D721Med (cell line): ENCODE results near the gene FLNB.
A peak's percentile ranks its signal among the peaks of the same experiment; 100 is the strongest.

Experiments
- DNase-seq: peaks from one replicate; pipeline ENCODE4 v3.0.0; 2011; ENCODE audit warnings: low spot score; ENCODE audit not compliant: insufficient read length
- FAIRE-seq: peaks from 2 replicates; lab custom pipeline; 2011; peaks lifted over from hg19 to GRCh38; lab: Jason Lieb, UNC
- TF ChIP-seq, protein P1 (sequence below): IDR thresholded peaks from 2 replicates; pipeline ENCODE4 v1.5.1; 2012; ENCODE audit warnings: mild to moderate bottlenecking, control low read depth; ENCODE audit not compliant: insufficient read depth; ENCODE audit errors: missing control alignments

FLNB gene, protein sequence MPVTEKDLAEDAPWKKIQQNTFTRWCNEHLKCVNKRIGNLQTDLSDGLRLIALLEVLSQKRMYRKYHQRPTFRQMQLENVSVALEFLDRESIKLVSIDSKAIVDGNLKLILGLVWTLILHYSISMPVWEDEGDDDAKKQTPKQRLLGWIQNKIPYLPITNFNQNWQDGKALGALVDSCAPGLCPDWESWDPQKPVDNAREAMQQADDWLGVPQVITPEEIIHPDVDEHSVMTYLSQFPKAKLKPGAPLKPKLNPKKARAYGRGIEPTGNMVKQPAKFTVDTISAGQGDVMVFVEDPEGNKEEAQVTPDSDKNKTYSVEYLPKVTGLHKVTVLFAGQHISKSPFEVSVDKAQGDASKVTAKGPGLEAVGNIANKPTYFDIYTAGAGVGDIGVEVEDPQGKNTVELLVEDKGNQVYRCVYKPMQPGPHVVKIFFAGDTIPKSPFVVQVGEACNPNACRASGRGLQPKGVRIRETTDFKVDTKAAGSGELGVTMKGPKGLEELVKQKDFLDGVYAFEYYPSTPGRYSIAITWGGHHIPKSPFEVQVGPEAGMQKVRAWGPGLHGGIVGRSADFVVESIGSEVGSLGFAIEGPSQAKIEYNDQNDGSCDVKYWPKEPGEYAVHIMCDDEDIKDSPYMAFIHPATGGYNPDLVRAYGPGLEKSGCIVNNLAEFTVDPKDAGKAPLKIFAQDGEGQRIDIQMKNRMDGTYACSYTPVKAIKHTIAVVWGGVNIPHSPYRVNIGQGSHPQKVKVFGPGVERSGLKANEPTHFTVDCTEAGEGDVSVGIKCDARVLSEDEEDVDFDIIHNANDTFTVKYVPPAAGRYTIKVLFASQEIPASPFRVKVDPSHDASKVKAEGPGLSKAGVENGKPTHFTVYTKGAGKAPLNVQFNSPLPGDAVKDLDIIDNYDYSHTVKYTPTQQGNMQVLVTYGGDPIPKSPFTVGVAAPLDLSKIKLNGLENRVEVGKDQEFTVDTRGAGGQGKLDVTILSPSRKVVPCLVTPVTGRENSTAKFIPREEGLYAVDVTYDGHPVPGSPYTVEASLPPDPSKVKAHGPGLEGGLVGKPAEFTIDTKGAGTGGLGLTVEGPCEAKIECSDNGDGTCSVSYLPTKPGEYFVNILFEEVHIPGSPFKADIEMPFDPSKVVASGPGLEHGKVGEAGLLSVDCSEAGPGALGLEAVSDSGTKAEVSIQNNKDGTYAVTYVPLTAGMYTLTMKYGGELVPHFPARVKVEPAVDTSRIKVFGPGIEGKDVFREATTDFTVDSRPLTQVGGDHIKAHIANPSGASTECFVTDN (N-terminal part only)

DNA sequence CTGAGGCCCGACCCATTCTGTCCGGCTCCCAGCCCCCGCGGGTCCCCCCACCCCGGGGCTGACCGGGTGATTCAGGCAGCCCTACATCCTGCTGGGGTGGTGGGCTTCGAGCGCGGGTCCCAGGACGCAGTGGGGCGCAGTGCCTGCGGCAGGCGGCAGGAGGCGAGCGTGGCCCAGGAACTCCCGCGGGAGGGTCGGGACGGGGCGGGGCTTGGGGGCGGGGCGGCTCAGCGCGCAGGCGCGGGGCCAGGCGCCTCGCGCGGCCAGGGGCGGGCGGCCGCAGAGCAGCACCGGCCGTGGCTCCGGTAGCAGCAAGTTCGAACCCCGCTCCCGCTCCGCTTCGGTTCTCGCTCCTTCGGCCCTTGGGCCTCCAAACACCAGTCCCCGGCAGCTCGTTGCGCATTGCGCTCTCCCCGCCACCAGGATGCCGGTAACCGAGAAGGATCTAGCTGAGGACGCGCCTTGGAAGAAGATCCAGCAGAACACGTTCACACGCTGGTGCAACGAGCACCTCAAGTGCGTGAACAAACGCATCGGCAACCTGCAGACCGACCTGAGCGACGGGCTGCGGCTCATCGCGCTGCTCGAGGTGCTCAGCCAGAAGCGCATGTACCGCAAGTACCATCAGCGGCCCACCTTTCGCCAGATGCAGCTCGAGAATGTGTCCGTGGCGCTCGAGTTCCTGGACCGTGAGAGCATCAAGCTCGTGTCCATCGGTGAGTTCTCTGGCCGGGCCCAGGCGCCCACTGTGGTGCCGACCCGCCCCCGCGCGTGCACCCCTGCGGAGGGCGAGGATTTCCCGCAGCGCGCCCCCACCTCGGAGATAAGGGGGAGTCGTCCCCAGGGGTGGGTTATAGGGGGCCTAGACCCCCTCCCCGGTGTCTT is at the start of gene FLNB:
Gene FLNB, plus strand, starts transcription at position 282 of the 885 bp plus-strand sequence. Its CDS starts 143 bp downstream, at position 425.
- DNase-seq (peak; percentile 91), FAIRE-seq (no peak)
- TF ChIP-seq, protein P1, sequence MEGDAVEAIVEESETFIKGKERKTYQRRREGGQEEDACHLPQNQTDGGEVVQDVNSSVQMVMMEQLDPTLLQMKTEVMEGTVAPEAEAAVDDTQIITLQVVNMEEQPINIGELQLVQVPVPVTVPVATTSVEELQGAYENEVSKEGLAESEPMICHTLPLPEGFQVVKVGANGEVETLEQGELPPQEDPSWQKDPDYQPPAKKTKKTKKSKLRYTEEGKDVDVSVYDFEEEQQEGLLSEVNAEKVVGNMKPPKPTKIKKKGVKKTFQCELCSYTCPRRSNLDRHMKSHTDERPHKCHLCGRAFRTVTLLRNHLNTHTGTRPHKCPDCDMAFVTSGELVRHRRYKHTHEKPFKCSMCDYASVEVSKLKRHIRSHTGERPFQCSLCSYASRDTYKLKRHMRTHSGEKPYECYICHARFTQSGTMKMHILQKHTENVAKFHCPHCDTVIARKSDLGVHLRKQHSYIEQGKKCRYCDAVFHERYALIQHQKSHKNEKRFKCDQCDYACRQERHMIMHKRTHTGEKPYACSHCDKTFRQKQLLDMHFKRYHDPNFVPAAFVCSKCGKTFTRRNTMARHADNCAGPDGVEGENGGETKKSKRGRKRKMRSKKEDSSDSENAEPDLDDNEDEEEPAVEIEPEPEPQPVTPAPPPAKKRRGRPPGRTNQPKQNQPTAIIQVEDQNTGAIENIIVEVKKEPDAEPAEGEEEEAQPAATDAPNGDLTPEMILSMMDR, result peak; percentile 67

DNA sequence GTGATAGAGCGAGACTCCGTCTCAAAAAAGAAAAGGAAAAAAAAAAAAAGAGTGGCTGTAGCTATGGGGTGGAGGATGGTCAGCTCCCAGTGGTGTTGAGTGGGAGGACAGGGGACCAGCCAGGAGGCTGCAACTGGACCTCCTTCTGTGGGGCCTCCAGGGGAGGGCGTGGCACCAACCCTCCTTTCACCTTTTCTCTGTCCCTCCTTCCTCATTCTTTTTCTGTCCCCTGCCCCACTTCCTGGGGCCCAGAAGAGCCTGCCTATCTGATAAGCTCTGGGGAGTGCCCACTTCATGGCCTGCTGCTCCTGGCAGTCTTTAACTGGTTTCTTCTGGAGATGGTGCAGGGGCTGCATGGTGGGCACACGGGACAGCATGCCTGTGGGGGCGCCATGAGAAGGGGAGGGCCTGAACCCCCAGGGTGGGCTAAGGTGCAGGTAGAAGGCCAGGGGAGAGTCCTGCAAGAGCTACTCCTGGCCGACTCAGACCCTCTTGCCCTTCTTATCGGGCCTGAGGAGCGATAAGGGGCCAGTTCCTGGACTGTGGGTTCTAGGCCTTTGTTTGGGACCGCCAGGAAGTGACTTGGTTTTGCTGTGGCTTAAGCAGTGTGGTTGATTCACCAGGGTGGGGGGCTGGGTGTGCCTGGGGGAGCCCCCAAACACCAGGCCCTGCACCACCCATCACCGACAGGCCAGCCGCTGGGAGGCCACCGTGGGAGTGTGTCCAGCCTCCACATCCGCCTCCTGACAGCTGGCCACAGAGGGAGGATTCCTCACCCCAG is 49.4 kb upstream of the FLNB start:
- no peak for DNase-seq
- no peak for FAIRE-seq

DNA sequence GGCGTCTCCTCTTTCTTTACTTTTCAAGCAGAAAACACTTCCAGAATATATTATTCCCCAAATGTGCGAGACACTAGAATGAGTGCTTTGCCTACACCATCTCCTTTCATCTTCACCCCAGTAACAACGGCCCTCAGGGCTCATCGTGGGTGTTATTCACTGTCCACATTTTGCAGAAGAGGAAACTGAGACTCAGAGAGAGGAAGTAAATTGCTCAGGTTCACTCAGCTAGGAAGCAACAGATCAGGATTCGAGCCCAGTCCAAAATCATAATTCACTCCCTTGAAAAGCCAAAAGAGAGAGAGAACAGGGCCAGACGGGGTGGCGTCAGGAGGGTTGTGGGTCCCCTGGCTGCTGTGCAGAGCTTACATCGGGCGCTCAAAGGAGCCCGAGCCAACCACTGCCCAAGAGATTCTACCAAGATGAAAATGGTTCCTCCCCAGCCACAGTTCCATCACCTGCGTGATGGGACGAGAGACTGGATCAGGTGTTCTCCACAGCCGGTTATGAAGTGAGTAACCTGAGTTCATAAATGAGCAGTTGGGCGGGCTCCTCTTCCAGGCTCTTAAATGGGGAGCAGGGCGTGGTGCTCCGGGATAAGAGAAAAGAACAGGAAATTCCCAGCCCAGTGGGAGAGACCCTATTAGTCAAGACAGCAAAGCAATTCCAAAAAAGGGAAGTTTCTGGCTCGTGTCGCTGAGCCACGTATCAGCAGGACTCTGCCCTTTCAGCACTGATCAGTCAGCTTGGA is 48.6 kb upstream of the FLNB start:
- DNase-seq, result no peak
- no peak for FAIRE-seq
- TF ChIP-seq, protein P1, result no peak

More for the DNA sequence above, 49.4 kb upstream of the FLNB start:
- TF ChIP-seq, protein P1, result no peak

DNA sequence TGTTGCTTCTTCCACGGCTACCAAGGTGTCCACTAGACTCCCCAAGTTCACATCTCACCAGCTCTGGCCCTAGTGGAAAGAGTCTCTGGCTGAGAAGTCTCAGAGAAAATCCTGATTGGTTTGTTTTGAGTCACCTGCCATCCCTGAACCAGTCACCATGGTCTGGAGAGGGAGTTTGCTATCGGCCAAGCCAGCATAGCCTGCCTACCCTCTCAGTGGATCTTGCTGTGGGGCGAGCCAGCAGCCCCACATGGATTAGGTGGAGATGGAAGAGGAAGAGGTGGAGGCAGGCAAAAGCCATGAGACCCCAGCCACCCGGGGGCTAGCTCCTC is 48.1 kb upstream of the FLNB start:
- FAIRE-seq (no peak), DNase-seq (no peak)
- TF ChIP-seq, protein P1, result no peak

DNA sequence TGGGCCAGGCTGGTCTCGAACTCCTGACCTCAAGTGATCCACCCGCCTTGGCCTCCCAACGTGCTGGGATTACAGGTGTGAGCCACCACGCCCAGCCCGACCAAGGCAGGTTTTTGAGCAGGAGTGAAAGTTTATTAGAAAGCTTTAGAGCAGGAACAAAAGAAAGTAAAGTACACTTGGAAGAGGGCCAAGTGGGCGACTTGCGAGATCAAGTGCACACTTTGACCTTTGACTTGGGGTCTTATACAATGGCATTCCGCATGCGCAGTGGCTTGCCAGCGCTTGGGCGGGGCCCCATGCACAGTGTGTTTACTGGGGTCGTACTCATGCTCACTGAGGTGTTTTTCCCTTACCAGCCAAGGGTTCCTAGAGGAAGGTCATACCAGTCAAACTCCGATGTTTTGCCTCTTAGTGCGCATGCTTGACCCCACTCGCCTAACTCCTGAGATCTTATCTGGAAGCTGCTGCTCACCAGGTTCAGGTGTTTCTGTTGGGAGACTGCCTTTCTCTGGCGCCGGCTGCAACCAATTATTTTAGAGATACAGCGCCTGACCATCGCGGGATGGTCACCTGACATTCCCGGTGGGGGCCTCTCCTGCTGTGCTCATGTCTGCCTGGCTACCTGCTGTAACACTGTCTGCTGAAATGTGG is 46.9 kb upstream of the FLNB start:
- no peak for FAIRE-seq
- TF ChIP-seq, protein P1, result no peak
- DNase-seq, result no peak
